Measurements from ENCODE around the gene CLCN7. TPM values are rescaled to one million over a fixed set of nuclear protein-coding genes. Genes with fewer than 3 reads are reported as not detected.
"Not testable (repeated sequence)": the region's sequence is repeated elsewhere in the genome, so short reads cannot be mapped to it uniquely, and the experiment has no call there.

CLCN7 gene
- total RNA-seq, 2 donors from 2014 or later, result 27.2 to 115 TPM

GRCh38 chr16:1441391-1441829 is 33.4 kb downstream of the CLCN7 start:
- Histone ChIP-seq H3K4me3 (no peak overlapping the region), H3K27me3 (no peaks in the 10 kb centered on the region), H3K36me3 (replicated peaks in 1 of 2; ENCODE audit: insufficient read depth in 1 of 2, low read depth in 2 of 2) (no peaks in the 10 kb centered on the region), H3K4me1 (no peaks in the 10 kb centered on the region), H3K9me3 (no peaks in the 10 kb centered on the region), H3K27ac (no peak overlapping the region)
- intact Hi-C loops (cut with DNase I), result no loop called here
- DNase-seq (no peak), ATAC-seq (no peak)
- WGBS, 2 donors, result 62 to 71% methylated on average over 9 to 22 of the region's 22 CpGs
- no peak for TF ChIP-seq POLR2A (IDR thresholded peaks at IDR 0.05)
- no peak for TF ChIP-seq CTCF (IDR thresholded peaks at IDR 0.05)

- ATAC-seq; H3K27ac ChIP-seq; H3K9me3 ChIP-seq; H3K27me3 ChIP-seq; H3K4me3 ChIP-seq; intact Hi-C loops (cut with DNase I); H3K4me1 ChIP-seq; DNase-seq; H3K36me3 ChIP-seq (replicated peaks in 1 of 2; ENCODE audit: insufficient read depth in 1 of 2, low read depth in 2 of 2): not testable (repeated sequence)
- 86 to 89% methylated on average over 4 of the region's 4 CpGs for WGBS, 2 donors
Observed at GRCh38 chr16:1439699-1440074, 35.1 kb downstream of the CLCN7 start.

- Histone ChIP-seq H3K4me3 (no peak overlapping the region), H3K4me1 (no peaks in the 10 kb centered on the region), H3K36me3 (replicated peaks in 1 of 2; ENCODE audit: insufficient read depth in 1 of 2, low read depth in 2 of 2) (no peaks in the 10 kb centered on the region), H3K27me3 (no peaks in the 10 kb centered on the region), H3K27ac (no peak overlapping the region), H3K9me3 (no peaks in the 10 kb centered on the region)
- WGBS, 2 donors, result 80 to 85% methylated on average over 8 to 24 of the region's 27 CpGs
- intact Hi-C loops (cut with DNase I), result no loop called here
- no peak for TF ChIP-seq CTCF (IDR thresholded peaks at IDR 0.05)
- no peak for TF ChIP-seq POLR2A (IDR thresholded peaks at IDR 0.05)
- ATAC-seq (no peak), DNase-seq (no peak)
Observed at GRCh38 chr16:1439058-1439698, 35.6 kb downstream of the CLCN7 start.

GRCh38 chr16:1438229-1439057 is 36.4 kb downstream of the CLCN7 start:
- 72% methylated on average over 24 of the region's 35 CpGs; no CpG with 5 or more reads in 1 of the 2 donors for WGBS, 2 donors
- Histone ChIP-seq H3K27me3 (no peaks in the 10 kb centered on the region), H3K27ac (no peak overlapping the region), H3K4me1 (no peaks in the 10 kb centered on the region), H3K36me3 (replicated peaks in 1 of 2; ENCODE audit: insufficient read depth in 1 of 2, low read depth in 2 of 2) (no peaks in the 10 kb centered on the region), H3K4me3 (no peak overlapping the region), H3K9me3 (no peaks in the 10 kb centered on the region)
- ATAC-seq, result no peak
- no peak for DNase-seq
- intact Hi-C loops (cut with DNase I), result no loop called here
- TF ChIP-seq POLR2A (IDR thresholded peaks at IDR 0.05) (no peak), CTCF (IDR thresholded peaks at IDR 0.05) (no peak)

GRCh38 chr16:1437606-1438005 is 37.2 kb downstream of the CLCN7 start:
- DNase-seq (no peak), ATAC-seq (no peak)
- Histone ChIP-seq H3K4me3 (no peak overlapping the region), H3K9me3 (no peaks in the 10 kb centered on the region), H3K27ac (no peak overlapping the region), H3K4me1 (no peaks in the 10 kb centered on the region), H3K36me3 (replicated peaks in 1 of 2; ENCODE audit: insufficient read depth in 1 of 2, low read depth in 2 of 2) (no peaks in the 10 kb centered on the region), H3K27me3 (no peaks in the 10 kb centered on the region)
- WGBS, 2 donors, result 81% methylated on average over 18 of the region's 22 CpGs; no CpG with 5 or more reads in 1 of the 2 donors
- intact Hi-C loops (cut with DNase I), result no loop called here
- TF ChIP-seq POLR2A (IDR thresholded peaks at IDR 0.05), result no peak
- no peak for TF ChIP-seq CTCF (IDR thresholded peaks at IDR 0.05)

Measured in body of pancreas (tissue), 4 donors.